ENCODE measurements around the gene TWF2. TPM values are rescaled to one million over a fixed set of nuclear protein-coding genes. Genes with fewer than 3 reads are reported as not detected.

TWF2 gene
- total RNA-seq, 3 donors from 2014 or later (not counting 1 experiment from before 2014, with no cell fraction given): 49.2 to 76.6 (median 52.0) TPM

- Histone ChIP-seq H3K27ac (ENCODE audit: low read length) (no peak overlapping the region), H3K9me3 (ENCODE audit: control insufficient read depth, insufficient read depth, low read length) (no peaks in the 10 kb centered on the region), H3K36me3 (ENCODE audit: control insufficient read depth, insufficient read depth, low read length) (peaks cover 41% of the 10 kb centered on the region), H3K27me3 (ENCODE audit: control insufficient read depth, insufficient read depth, low read length) (no peaks in the 10 kb centered on the region), H3K4me1 (ENCODE audit: control insufficient read depth, insufficient read depth, low read length) (peaks cover 69% of the 10 kb centered on the region), H3K4me3 (ENCODE audit: low read length) (no peak overlapping the region)
- ATAC-seq (no peak), DNase-seq (no peak)
- Mint-ChIP-seq H3K4me3 (no peak overlapping the region), H3K4me1 (peaks cover 22 to 67% of the 10 kb centered on the region in 2 donors), H3K27me3 (ENCODE audit: low read depth in 2 of 2) (no peaks in the 10 kb centered on the region), H3K27ac (peak overlapping the region in 1 of 2 donors; percentile 73), H3K9me3 (no peaks in the 10 kb centered on the region), H3K36me3 (no peaks in the 10 kb centered on the region)
- intact Hi-C loops (cut with micrococcal nuclease): no loop called here
- 96% methylated on average over 3 of the region's 3 CpGs for WGBS (ENCODE audit: insufficient coverage)
- TF ChIP-seq CTCF (IDR thresholded peaks at IDR 0.05): no peak
Measured at GRCh38 chr3:52233968-52234367, 5.0 kb downstream of the TWF2 start.

- ATAC-seq: no peak
- H3K4me3 ChIP-seq (ENCODE audit: low read length): no peak overlapping the region
- Mint-ChIP-seq H3K36me3 (no peaks in the 10 kb centered on the region), H3K27ac (peak overlapping the region in 1 of 2 donors; percentile 73), H3K9me3 (no peaks in the 10 kb centered on the region), H3K4me3 (no peak overlapping the region), H3K4me1 (peaks cover 18 to 61% of the 10 kb centered on the region in 2 donors), H3K27me3 (ENCODE audit: low read depth in 2 of 2) (no peaks in the 10 kb centered on the region)
- no peak for DNase-seq
- no peaks in the 10 kb centered on the region for H3K9me3 ChIP-seq (ENCODE audit: control insufficient read depth, insufficient read depth, low read length)
- TF ChIP-seq CTCF (IDR thresholded peaks at IDR 0.05): no peak
- peaks cover 50% of the 10 kb centered on the region for H3K36me3 ChIP-seq (ENCODE audit: control insufficient read depth, insufficient read depth, low read length)
- H3K27ac ChIP-seq (ENCODE audit: low read length): no peak overlapping the region
- intact Hi-C loops (cut with micrococcal nuclease): no loop called here
- H3K27me3 ChIP-seq (ENCODE audit: control insufficient read depth, insufficient read depth, low read length): no peaks in the 10 kb centered on the region
- peaks cover 65% of the 10 kb centered on the region for H3K4me1 ChIP-seq (ENCODE audit: control insufficient read depth, insufficient read depth, low read length)
- 89% methylated on average over 5 of the region's 5 CpGs for WGBS (ENCODE audit: insufficient coverage)
Measured at GRCh38 chr3:52233108-52233591, 5.8 kb downstream of the TWF2 start.

GRCh38 chr3:52232279-52233107 is 6.5 kb downstream of the TWF2 start:
- peak overlapping the region in 1 of 2 donors; percentile 73 for H3K27ac Mint-ChIP-seq

More at GRCh38 chr3:52232279-52233107, 6.5 kb downstream of the TWF2 start:
- peaks cover 58% of the 10 kb centered on the region for H3K4me1 ChIP-seq (ENCODE audit: control insufficient read depth, insufficient read depth, low read length)
- H3K36me3 ChIP-seq (ENCODE audit: control insufficient read depth, insufficient read depth, low read length): peaks cover 55% of the 10 kb centered on the region
- peaks cover 16 to 54% of the 10 kb centered on the region in 2 donors for H3K4me1 Mint-ChIP-seq
- intact Hi-C loops (cut with micrococcal nuclease): no loop called here
- 81% methylated on average over 27 of the region's 28 CpGs for WGBS (ENCODE audit: insufficient coverage)
- H3K4me3 ChIP-seq (ENCODE audit: low read length): no peak overlapping the region
- no peak overlapping the region for H3K27ac ChIP-seq (ENCODE audit: low read length)
- TF ChIP-seq CTCF (IDR thresholded peaks at IDR 0.05): no peak
- H3K9me3 ChIP-seq (ENCODE audit: control insufficient read depth, insufficient read depth, low read length): no peaks in the 10 kb centered on the region
- H3K27me3 ChIP-seq (ENCODE audit: control insufficient read depth, insufficient read depth, low read length): no peaks in the 10 kb centered on the region
- no peaks in the 10 kb centered on the region for H3K36me3 Mint-ChIP-seq
- H3K4me3 Mint-ChIP-seq: no peak overlapping the region
- ATAC-seq (no peak), DNase-seq (peak in 1 of 2 donors; percentile 66)
- H3K9me3 Mint-ChIP-seq: no peaks in the 10 kb centered on the region
- H3K27me3 Mint-ChIP-seq (ENCODE audit: low read depth in 2 of 2): no peaks in the 10 kb centered on the region

All from natural killer cell (primary cell).